Gastrocnemius medialis (tissue), 4 donors: Measurements from ENCODE around the gene CHST12. TPM values are rescaled to one million over a fixed set of nuclear protein-coding genes. Genes with fewer than 3 reads are reported as not detected.

Source experiments
- ATAC-seq, 2 donors: fragments of 150-250 bp; one replicate each; pipeline ENCODE4 v1.9.1; 2016
- DNase-seq, 2 donors: peaks; one replicate each; pipeline ENCODE4 v3.0.0-alpha.2; 2019
- H3K27ac ChIP-seq, 4 donors: fragments of 200-600 bp; sonication (generic); 1 replicate in 1 of 4; 2 replicates in 3 of 4; pipeline ENCODE4 v1.5.1; 2016 to 2018; ENCODE audit warnings: mild to moderate bottlenecking in 2 of 4, moderate library complexity in 1 of 4
- H3K27me3 ChIP-seq, 3 donors: fragments of 200-600 bp; sonication (generic) in 2 of 3; 1 replicate in 1 of 3; 2 replicates in 2 of 3; pipeline versions ENCODE4 v1.5.1 to v1.6.0; 2016 to 2019; ENCODE audit warnings: mild to moderate bottlenecking in 1 of 3, moderate library complexity in 1 of 3
- H3K36me3 ChIP-seq, 2 donors: fragments of 200-600 bp; sonication (generic) in 1 of 2; one replicate each; pipeline ENCODE4 v1.5.1; 2017 to 2018
- H3K4me1 ChIP-seq, 2 donors: fragments of 200-600 bp; sonication (generic) in 1 of 2; one replicate each; pipeline ENCODE4 v1.5.1; 2016 to 2017; ENCODE audit warnings: mild to moderate bottlenecking in 2 of 2
- H3K4me3 ChIP-seq, 4 donors: fragments of 200-600 bp; sonication (generic) in 3 of 4; 1 replicate in 1 of 4; 2 replicates in 3 of 4; pipeline ENCODE4 v1.5.1; 2016 to 2019; ENCODE audit warnings: mild to moderate bottlenecking in 2 of 4
- H3K9me3 ChIP-seq, 3 donors: fragments of 200-600 bp; sonication (generic) in 2 of 3; 1 replicate in 1 of 3; 2 replicates in 2 of 3; pipeline ENCODE4 v1.5.1; 2016 to 2019
- CTCF ChIP-seq, 5 experiments: fragments of 450-650 bp in 3 of 5; fragments of 200-600 bp in 2 of 5; sonication (generic) in 2 of 5; IDR thresholded peaks in 4 of 5; conservative IDR thresholded peaks in 1 of 5; 1 replicate in 4 of 5; 2 replicates in 1 of 5; pipeline ENCODE4 v1.5.1; 2016 to 2019; ENCODE audit warnings: antibody characterized with exemption in 5 of 5, mild to moderate bottlenecking in 3 of 5, moderate library complexity in 3 of 5
- POLR2A ChIP-seq, 2 donors: fragments of 450-650 bp; IDR thresholded peaks; one replicate each; pipeline ENCODE4 v1.6.1; 2017; ENCODE audit warnings: antibody characterized with exemption in 2 of 2, mild to moderate bottlenecking in 2 of 2, moderate library complexity in 2 of 2
- in situ Hi-C, 4 donors: fragments of 200-750 bp; cut with MboI; loops; one replicate each; pipeline versions ENCODE4 v1.15.0 to v1.8.0; 2017; ENCODE audit warnings: low sequenced_read_pairs in 4 of 4
- intact Hi-C: fragments of 100-400 bp; cut with DNase I; formaldehyde crosslinking; loops from one replicate; pipeline ENCODE4 v1.15.1; 2023; ENCODE audit warnings: low total_unique reads
- total RNA-seq, 4 donors: library from RNA; depleted of rRNA; stranded (reverse); fragments of >200 nt; gene quantifications; one replicate each; pipeline versions ENCODE4 v1.1.0 to v1.2.3, GENCODE V29; 2016

Gene CHST12
- total RNA-seq, 4 donors from 2014 or later, result 5.5 to 13.1 (median 10.1) TPM

DNA sequence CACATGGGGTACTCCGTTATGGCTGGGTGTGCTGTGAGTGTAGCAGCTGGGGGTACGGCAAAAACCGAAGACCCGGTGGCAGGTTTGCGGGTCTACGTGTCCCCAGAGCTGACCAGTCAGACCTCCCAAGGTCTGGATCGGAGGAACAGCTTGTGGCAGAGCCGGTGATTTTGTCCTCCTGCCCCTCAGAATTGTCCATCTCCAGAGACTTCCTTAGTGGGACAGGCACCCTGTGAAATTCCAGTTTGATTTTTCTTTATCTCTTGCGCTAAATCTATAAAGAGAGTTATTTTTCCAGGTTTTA lies 47.8 kb upstream of the CHST12 start:
- Histone ChIP-seq H3K36me3 (peaks cover 0 to 3% of the 10 kb centered on the region in 2 donors), H3K27me3 (no peaks in the 10 kb centered on the region), H3K4me1 (peaks cover 33 to 34% of the 10 kb centered on the region in 2 donors), H3K9me3 (no peaks in the 10 kb centered on the region), H3K27ac (peak overlapping the region in 3 of 4 donors; percentile 93 to 100 (median 96)), H3K4me3 (peak overlapping the region; percentile 80 to 96 (median 88))
- intact Hi-C loops (loop anchor here (2.0 to 10.0 kb wide), 3 partner anchors 123 to 781 kb away; partner anchors contain the start of genes BRAT1, MAD1L1 and PSMG3), in situ Hi-C loops (no loop called here)
- TF ChIP-seq POLR2A (IDR thresholded peaks at IDR 0.05) (no peak), CTCF (IDR thresholded peaks at IDR 0.05 in 4 of 5, conservative IDR thresholded peaks at IDR 0.05 in 1 of 5) (no peak)
- ATAC-seq (no peak), DNase-seq (no peak)

DNA sequence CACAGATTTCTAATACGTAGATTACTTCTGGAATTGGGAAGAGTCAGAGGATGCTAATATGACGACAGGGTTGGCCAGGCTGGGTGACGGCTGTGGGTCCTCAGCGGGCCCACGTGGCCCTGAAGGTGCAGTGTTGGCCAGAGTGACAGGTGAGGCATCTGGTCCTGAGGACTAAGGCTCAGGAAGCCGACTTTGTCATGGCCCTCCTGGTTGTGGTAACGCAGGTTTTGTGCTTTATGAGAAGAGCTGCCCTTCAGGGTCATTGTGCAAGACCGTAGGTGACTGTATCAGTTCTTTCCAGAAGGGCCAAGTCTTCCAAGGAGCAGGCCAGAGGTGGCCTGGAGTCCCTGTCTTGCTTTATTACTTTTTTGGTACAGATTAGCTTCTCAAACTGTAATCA lies 46.2 kb upstream of the CHST12 start:
- H3K4me1 ChIP-seq, result peaks cover 33 to 34% of the 10 kb centered on the region in 2 donors
- intact Hi-C loops, result loop anchor here (10.0 kb wide), 1 partner anchor 782 kb away; the partner anchor contains the start of gene PSMG3
- in situ Hi-C loops, result no loop called here
- ATAC-seq (no peak), DNase-seq (no peak)
- no peak overlapping the region for H3K4me3 ChIP-seq
- peak overlapping the region in 1 of 4 donors; percentile 12 for H3K27ac ChIP-seq
- no peaks in the 10 kb centered on the region for H3K9me3 ChIP-seq
- peaks cover 0 to 18% of the 10 kb centered on the region in 2 donors for H3K36me3 ChIP-seq
- TF ChIP-seq POLR2A (IDR thresholded peaks at IDR 0.05), result no peak
- no peak for TF ChIP-seq CTCF (IDR thresholded peaks at IDR 0.05 in 4 of 5, conservative IDR thresholded peaks at IDR 0.05 in 1 of 5)
- H3K27me3 ChIP-seq, result no peaks in the 10 kb centered on the region

GRCh38 chr7:2357571-2357970 lies 45.8 kb upstream of the CHST12 start:
- ATAC-seq (no peak), DNase-seq (no peak)
- in situ Hi-C loops (no loop called here), intact Hi-C loops (loop anchor here (10.0 kb wide), 1 partner anchor 783 kb away; the partner anchor contains the start of gene PSMG3)
- Histone ChIP-seq H3K4me1 (peaks cover 33 to 34% of the 10 kb centered on the region in 2 donors), H3K27ac (peak overlapping the region in 1 of 4 donors; percentile 12), H3K9me3 (no peaks in the 10 kb centered on the region), H3K4me3 (no peak overlapping the region), H3K36me3 (peaks cover 0 to 22% of the 10 kb centered on the region in 2 donors), H3K27me3 (no peaks in the 10 kb centered on the region)
- no peak for TF ChIP-seq CTCF (IDR thresholded peaks at IDR 0.05 in 4 of 5, conservative IDR thresholded peaks at IDR 0.05 in 1 of 5)
- no peak for TF ChIP-seq POLR2A (IDR thresholded peaks at IDR 0.05)

GRCh38 chr7:2358968-2359527 lies 44.4 kb upstream of the CHST12 start:
- no peak for TF ChIP-seq POLR2A (IDR thresholded peaks at IDR 0.05)
- no peak for TF ChIP-seq CTCF (IDR thresholded peaks at IDR 0.05 in 4 of 5, conservative IDR thresholded peaks at IDR 0.05 in 1 of 5)
- Histone ChIP-seq H3K4me3 (no peak overlapping the region), H3K27ac (no peak overlapping the region), H3K4me1 (peaks cover 28 to 30% of the 10 kb centered on the region in 2 donors), H3K36me3 (peaks cover 0 to 37% of the 10 kb centered on the region in 2 donors), H3K27me3 (no peaks in the 10 kb centered on the region), H3K9me3 (no peaks in the 10 kb centered on the region)
- intact Hi-C loops, result loop anchor here (10.0 kb wide), 1 partner anchor 784 kb away; the partner anchor contains the start of gene PSMG3
- no peak for ATAC-seq
- no peak for DNase-seq
- in situ Hi-C loops, result no loop called here
